GM12873 (cell line): ENCODE results near the gene CASZ1.

Experiments used
- CTCF ChIP-seq: IDR thresholded peaks from 2 replicates; pipeline ENCODE4 v1.5.1; 2012; ENCODE audit warnings: low read depth, mild to moderate bottlenecking, moderate library complexity, low read length, control low read depth; ENCODE audit not compliant: insufficient read depth; ENCODE audit errors: missing control alignments

Gene CASZ1

GRCh38 chr1:10617318-10617717, 179.1 kb downstream of the CASZ1 start:
- no peak for TF ChIP-seq CTCF

- no peak for TF ChIP-seq CTCF
Measured at GRCh38 chr1:10616696-10617095, 179.8 kb downstream of the CASZ1 start.

GRCh38 chr1:10615932-10616671, 180.3 kb downstream of the CASZ1 start:
- no peak for TF ChIP-seq CTCF

- TF ChIP-seq CTCF, result no peak
Measured at GRCh38 chr1:10615332-10615731, 181.1 kb downstream of the CASZ1 start.

GRCh38 chr1:10614377-10615225, 181.8 kb downstream of the CASZ1 start:
- no peak for TF ChIP-seq CTCF

- TF ChIP-seq CTCF, result no peak
Measured at GRCh38 chr1:10613861-10614260, 182.6 kb downstream of the CASZ1 start.

- TF ChIP-seq CTCF, result no peak
Measured at GRCh38 chr1:10613340-10613739, 183.1 kb downstream of the CASZ1 start.
